ENCODE measurements around the gene PATL2.

PATL2 gene

GRCh38 chr15:44710236-44711095 is 657 bp downstream of the PATL2 start:
- Histone ChIP-seq H3K4me2 (ENCODE audit: low read length) (peak overlapping the region; percentile 91), H4K20me1 (ENCODE audit: insufficient read depth, low read length) (0 out of 2 replicates have a peak, but pooled peaks cover 3% of the 10 kb centered on the region), H3K27me3 (ENCODE audit: insufficient read depth, low read length) (no peaks in the 10 kb centered on the region), H2AFZ (ENCODE audit: low read length) (peak overlapping the region; percentile 16; the same call in 1 of the 2 replicates), H3K79me2 (ENCODE audit: insufficient read depth, low read length) (peaks cover 34% of the 10 kb centered on the region), H3K27ac (ENCODE audit: low read depth, low read length, poor library complexity, severe bottlenecking) (peak overlapping the region; percentile 84), H3F3A (ENCODE audit: insufficient read depth, low read length) (no peaks in the 10 kb centered on the region), H3K4me1 (ENCODE audit: insufficient read depth, low read length, severe bottlenecking) (peaks cover 33% of the 10 kb centered on the region), H3K36me3 (ENCODE audit: insufficient read depth, low read length) (peaks cover 24% of the 10 kb centered on the region; the same call in 1 of the 2 replicates), H3K9me2 (ENCODE audit: low read depth, low read length) (no peaks in the 10 kb centered on the region), H3K4me3 (ENCODE audit: low read depth, low read length, poor library complexity, severe bottlenecking) (peak overlapping the region; percentile 77), H3K9me3 (ENCODE audit: low read length) (no peaks in the 10 kb centered on the region), H3K9ac (ENCODE audit: low read length) (peak overlapping the region; percentile 86)
- TF ChIP-seq CTCF (IDR thresholded peaks at IDR 0.05; ENCODE audit: low read length) (peak; percentile 78), EZH2 (IDR thresholded peaks at IDR 0.05; ENCODE audit: borderline replicate concordance, low read length) (no peak)

- no peak overlapping the region for H3K9ac ChIP-seq (ENCODE audit: low read length)
- no peak overlapping the region for H2AFZ ChIP-seq (ENCODE audit: low read length)
- peaks cover 13% of the 10 kb centered on the region for H3K4me1 ChIP-seq (ENCODE audit: insufficient read depth, low read length, severe bottlenecking)
- H3K4me3 ChIP-seq (ENCODE audit: low read depth, low read length, poor library complexity, severe bottlenecking) = no peak overlapping the region
- H3K9me2 ChIP-seq (ENCODE audit: low read depth, low read length) = no peaks in the 10 kb centered on the region
- H3K36me3 ChIP-seq (ENCODE audit: insufficient read depth, low read length) = peaks cover under 1% of the 10 kb centered on the region; the same call in 1 of the 2 replicates
- no peak overlapping the region for H3K4me2 ChIP-seq (ENCODE audit: low read length)
- no peaks in the 10 kb centered on the region for H3K27me3 ChIP-seq (ENCODE audit: insufficient read depth, low read length)
- no peaks in the 10 kb centered on the region for H3F3A ChIP-seq (ENCODE audit: insufficient read depth, low read length)
- peaks cover 7% of the 10 kb centered on the region for H3K79me2 ChIP-seq (ENCODE audit: insufficient read depth, low read length)
- no peaks in the 10 kb centered on the region for H4K20me1 ChIP-seq (ENCODE audit: insufficient read depth, low read length)
- no peak for TF ChIP-seq EZH2 (IDR thresholded peaks at IDR 0.05; ENCODE audit: borderline replicate concordance, low read length)
- no peak for TF ChIP-seq CTCF (IDR thresholded peaks at IDR 0.05; ENCODE audit: low read length)
- peaks cover 2% of the 10 kb centered on the region; the same call in 1 of the 2 replicates for H3K9me3 ChIP-seq (ENCODE audit: low read length)
- no peak overlapping the region for H3K27ac ChIP-seq (ENCODE audit: low read depth, low read length, poor library complexity, severe bottlenecking)
Observed at GRCh38 chr15:44706946-44707636, 4.0 kb downstream of the PATL2 start.

GRCh38 chr15:44706401-44706800 is 4.7 kb downstream of the PATL2 start:
- Histone ChIP-seq H3K27ac (ENCODE audit: low read depth, low read length, poor library complexity, severe bottlenecking) (no peak overlapping the region), H3K36me3 (ENCODE audit: insufficient read depth, low read length) (no peaks in the 10 kb centered on the region; the same call in 1 of the 2 replicates), H3K4me3 (ENCODE audit: low read depth, low read length, poor library complexity, severe bottlenecking) (no peak overlapping the region), H2AFZ (ENCODE audit: low read length) (no peak overlapping the region), H3K79me2 (ENCODE audit: insufficient read depth, low read length) (0 out of 2 replicates have a peak, but pooled peaks cover under 1% of the 10 kb centered on the region), H3K9ac (ENCODE audit: low read length) (no peak overlapping the region), H3K27me3 (ENCODE audit: insufficient read depth, low read length) (no peaks in the 10 kb centered on the region), H3F3A (ENCODE audit: insufficient read depth, low read length) (no peaks in the 10 kb centered on the region), H4K20me1 (ENCODE audit: insufficient read depth, low read length) (no peaks in the 10 kb centered on the region), H3K9me2 (ENCODE audit: low read depth, low read length) (no peaks in the 10 kb centered on the region), H3K9me3 (ENCODE audit: low read length) (peaks cover 7% of the 10 kb centered on the region; the same call in 1 of the 2 replicates), H3K4me1 (ENCODE audit: insufficient read depth, low read length, severe bottlenecking) (peaks cover 13% of the 10 kb centered on the region), H3K4me2 (ENCODE audit: low read length) (no peak overlapping the region)
- TF ChIP-seq EZH2 (IDR thresholded peaks at IDR 0.05; ENCODE audit: borderline replicate concordance, low read length) (no peak), CTCF (IDR thresholded peaks at IDR 0.05; ENCODE audit: low read length) (no peak)
